Tibial nerve (tissue), 3 donors: ENCODE measurements around the gene STXBP6.

Experiments
- POLR2A ChIP-seq, 2 donors: fragments of 450-650 bp; IDR thresholded peaks; one replicate each; pipeline ENCODE4 v1.6.1; 2017; ENCODE audit warnings: antibody characterized with exemption in 2 of 2, mild to moderate bottlenecking in 2 of 2, moderate library complexity in 2 of 2
- TF ChIP-seq, protein P1 (sequence below), 5 experiments: fragments of 200-600 bp in 3 of 5; fragments of 450-650 bp in 2 of 5; sonication (generic) in 3 of 5; IDR thresholded peaks; one replicate each; pipeline ENCODE4 v1.5.1; 2016 to 2019; ENCODE audit warnings: antibody characterized with exemption in 5 of 5, mild to moderate bottlenecking in 3 of 5, moderate library complexity in 2 of 5

DNA sequence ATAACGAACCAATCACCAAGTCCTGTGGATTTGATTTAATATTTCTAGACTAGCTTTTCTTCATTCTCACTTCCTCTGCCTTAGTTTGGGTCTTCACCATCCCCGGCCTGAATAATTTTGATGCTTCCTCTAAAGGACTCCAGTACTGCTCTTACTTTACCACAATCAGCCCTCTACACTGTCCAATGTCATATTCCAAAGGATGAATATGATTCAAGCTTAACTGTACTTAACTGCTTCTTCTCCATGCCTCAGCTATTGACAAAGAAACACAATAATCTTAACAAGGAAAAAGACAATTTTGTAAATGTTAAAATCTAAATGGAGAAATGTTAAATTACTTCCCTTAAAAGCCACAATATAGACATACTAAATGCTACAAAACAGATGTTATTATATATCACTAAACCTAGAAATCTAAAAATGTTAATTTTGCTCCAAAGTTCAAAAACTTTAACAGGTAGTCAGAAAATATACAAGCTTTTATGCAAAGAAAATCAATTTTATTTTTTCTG is 70.2 kb downstream of the STXBP6 start:
- TF ChIP-seq, protein P1, sequence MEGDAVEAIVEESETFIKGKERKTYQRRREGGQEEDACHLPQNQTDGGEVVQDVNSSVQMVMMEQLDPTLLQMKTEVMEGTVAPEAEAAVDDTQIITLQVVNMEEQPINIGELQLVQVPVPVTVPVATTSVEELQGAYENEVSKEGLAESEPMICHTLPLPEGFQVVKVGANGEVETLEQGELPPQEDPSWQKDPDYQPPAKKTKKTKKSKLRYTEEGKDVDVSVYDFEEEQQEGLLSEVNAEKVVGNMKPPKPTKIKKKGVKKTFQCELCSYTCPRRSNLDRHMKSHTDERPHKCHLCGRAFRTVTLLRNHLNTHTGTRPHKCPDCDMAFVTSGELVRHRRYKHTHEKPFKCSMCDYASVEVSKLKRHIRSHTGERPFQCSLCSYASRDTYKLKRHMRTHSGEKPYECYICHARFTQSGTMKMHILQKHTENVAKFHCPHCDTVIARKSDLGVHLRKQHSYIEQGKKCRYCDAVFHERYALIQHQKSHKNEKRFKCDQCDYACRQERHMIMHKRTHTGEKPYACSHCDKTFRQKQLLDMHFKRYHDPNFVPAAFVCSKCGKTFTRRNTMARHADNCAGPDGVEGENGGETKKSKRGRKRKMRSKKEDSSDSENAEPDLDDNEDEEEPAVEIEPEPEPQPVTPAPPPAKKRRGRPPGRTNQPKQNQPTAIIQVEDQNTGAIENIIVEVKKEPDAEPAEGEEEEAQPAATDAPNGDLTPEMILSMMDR (IDR thresholded peaks at IDR 0.05): no peak
- TF ChIP-seq POLR2A (IDR thresholded peaks at IDR 0.05): no peak
